Measurements from ENCODE around the gene GATAD2A. TPM values are rescaled to one million over a fixed set of nuclear protein-coding genes. Genes with fewer than 3 reads are reported as not detected.

Gene GATAD2A
- total RNA-seq, 1 donor from 2014 or later: 139 TPM

- H3K27ac Mint-ChIP-seq: peak overlapping the region; percentile 99
- peaks cover 34% of the 10 kb centered on the region for H3K4me1 Mint-ChIP-seq (ENCODE audit: low read depth)
- no peaks in the 10 kb centered on the region for H3K9me3 Mint-ChIP-seq
- peak; percentile 91 for DNase-seq (ENCODE audit: low spot score)
- peak overlapping the region; percentile 72 for H3K4me3 Mint-ChIP-seq
- intact Hi-C loops (cut with micrococcal nuclease): loop anchor here (1.0 kb wide), 5 partner anchors 29 to 169 kb away; partner anchors contain the start of genes GATAD2A, MAU2 and SUGP1
- no peaks in the 10 kb centered on the region for H3K27me3 Mint-ChIP-seq (ENCODE audit: insufficient read depth)
- H3K36me3 Mint-ChIP-seq (ENCODE audit: low read depth): peaks cover 3% of the 10 kb centered on the region
These were observed 83.6 kb downstream of the GATAD2A start for GRCh38 chr19:19488875-19489690.

GRCh38 chr19:19489804-19490204, 84.3 kb downstream of the GATAD2A start:
- Mint-ChIP-seq H3K4me3 (no peak overlapping the region), H3K4me1 (ENCODE audit: low read depth) (peaks cover 34% of the 10 kb centered on the region), H3K36me3 (ENCODE audit: low read depth) (peaks cover 7% of the 10 kb centered on the region), H3K27me3 (ENCODE audit: insufficient read depth) (no peaks in the 10 kb centered on the region), H3K27ac (peak overlapping the region; percentile 99), H3K9me3 (no peaks in the 10 kb centered on the region)
- no peak for DNase-seq (ENCODE audit: low spot score)
- intact Hi-C loops (cut with micrococcal nuclease): loop anchor here (1.0 kb wide), 8 partner anchors 30 to 344 kb away; partner anchors contain the start of genes GATAD2A, MAU2 and SUGP1

DNA sequence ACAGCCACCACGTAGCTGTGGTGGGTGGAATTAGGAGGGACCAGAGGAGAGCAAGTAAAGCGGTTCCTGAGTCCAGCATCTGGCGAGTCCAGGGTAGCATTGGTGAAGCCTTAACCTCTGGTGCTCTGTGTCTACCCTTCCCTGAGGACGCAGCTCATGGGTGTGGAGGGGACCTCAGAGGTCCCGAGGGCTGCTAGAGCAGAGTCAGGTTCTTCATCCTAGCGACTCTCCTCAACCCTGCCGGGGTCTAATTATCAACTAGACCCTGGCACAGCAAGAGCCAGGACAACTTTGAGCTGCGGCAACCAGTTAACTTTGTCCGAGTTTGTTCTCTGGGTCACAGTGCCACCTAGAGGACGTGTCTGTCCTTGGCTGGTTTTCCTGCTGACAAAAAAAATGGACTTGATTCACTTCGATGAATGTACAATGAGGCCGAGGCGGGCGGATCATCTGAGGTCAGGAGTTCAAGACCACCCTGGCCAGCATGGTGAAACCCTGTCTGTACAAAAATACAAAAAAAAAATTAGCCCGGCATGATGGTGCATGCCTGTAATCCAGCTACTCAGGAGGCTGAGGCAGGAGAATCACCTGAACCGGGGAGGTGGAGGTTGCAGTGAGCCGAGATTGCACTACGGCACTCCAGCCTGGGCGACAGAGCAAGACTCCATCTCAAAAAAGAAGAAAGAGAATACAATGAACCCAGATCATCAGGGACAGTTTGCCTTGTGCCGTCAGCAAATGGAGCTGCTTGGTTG, 84.9 kb downstream of the GATAD2A start:
- Mint-ChIP-seq H3K36me3 (ENCODE audit: low read depth) (peaks cover 10% of the 10 kb centered on the region), H3K27ac (peak overlapping the region; percentile 99), H3K27me3 (ENCODE audit: insufficient read depth) (no peaks in the 10 kb centered on the region), H3K9me3 (no peaks in the 10 kb centered on the region), H3K4me1 (ENCODE audit: low read depth) (peaks cover 34% of the 10 kb centered on the region), H3K4me3 (no peak overlapping the region)
- intact Hi-C loops (cut with micrococcal nuclease): loop anchor here (1.0 kb wide), 3 partner anchors 124 to 344 kb away; no protein-coding TSS in a partner anchor
- peak; percentile 71 for DNase-seq (ENCODE audit: low spot score)

DNA sequence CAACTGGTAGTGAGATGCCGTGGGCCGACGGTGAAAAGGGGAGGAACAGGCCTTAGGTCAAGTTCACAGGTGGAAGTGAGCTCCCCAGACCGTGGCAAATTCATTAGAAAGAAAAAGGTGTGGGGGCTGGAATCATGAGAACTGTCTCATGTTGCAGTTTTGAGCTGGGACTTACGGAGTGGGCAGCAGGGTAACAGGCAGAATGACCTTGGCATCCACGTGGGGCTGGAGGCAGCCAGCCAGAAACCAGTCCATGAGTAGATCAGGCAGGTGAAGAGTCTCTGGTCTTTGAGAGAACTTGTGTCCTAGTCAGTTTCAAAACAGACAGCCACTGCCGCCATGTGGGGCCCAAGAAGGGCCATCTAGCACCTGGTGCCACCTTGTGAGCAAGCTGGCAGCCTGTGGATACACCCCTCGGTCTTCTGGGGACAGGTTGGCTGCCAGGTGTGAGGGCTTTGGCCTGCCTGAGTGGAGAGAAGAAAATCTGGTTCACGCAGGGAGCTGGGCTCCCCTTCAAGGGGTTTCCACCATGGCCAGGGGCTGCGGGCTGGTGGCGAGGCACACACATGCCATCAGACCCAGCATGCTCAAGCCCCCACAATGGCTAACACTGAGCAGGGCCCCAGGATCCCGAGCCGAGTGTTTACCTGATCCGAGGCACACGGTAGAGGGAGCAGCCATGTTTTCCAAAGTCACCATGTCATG, 86.0 kb downstream of the GATAD2A start:
- Mint-ChIP-seq H3K27me3 (ENCODE audit: insufficient read depth) (no peaks in the 10 kb centered on the region), H3K36me3 (ENCODE audit: low read depth) (peaks cover 12% of the 10 kb centered on the region), H3K9me3 (no peaks in the 10 kb centered on the region), H3K4me3 (no peak overlapping the region), H3K27ac (no peak overlapping the region), H3K4me1 (ENCODE audit: low read depth) (peaks cover 34% of the 10 kb centered on the region)
- no peak for DNase-seq (ENCODE audit: low spot score)
- intact Hi-C loops (cut with micrococcal nuclease): no loop called here

DNA sequence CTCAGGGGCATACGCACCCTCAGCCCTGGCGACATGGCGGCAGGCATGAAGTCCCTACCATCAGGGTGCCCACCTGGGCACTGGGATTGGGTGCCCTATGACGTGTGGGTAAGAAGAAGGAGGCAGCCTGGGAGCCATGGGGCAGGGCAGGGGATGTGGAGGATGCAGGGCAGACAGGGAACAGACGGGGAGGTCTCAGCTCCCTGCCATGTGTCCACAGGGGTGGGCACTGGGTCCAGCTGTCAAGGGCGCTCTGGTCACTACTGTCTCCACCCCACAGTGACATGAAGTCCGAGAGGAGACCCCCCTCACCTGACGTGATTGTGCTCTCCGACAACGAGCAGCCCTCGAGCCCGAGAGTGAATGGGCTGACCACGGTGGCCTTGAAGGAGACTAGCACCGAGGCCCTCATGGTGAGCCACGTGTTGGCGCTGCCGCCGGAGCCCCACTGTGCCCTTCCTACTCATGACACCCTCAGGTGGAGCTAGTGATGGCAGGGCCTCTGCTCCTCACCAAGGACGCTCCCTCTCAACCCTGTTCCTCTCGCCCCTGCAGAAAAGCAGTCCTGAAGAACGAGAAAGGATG, 86.6 kb downstream of the GATAD2A start:
- no peaks in the 10 kb centered on the region for H3K27me3 Mint-ChIP-seq (ENCODE audit: insufficient read depth)
- no peak for DNase-seq (ENCODE audit: low spot score)
- H3K27ac Mint-ChIP-seq: no peak overlapping the region
- H3K4me1 Mint-ChIP-seq (ENCODE audit: low read depth): peaks cover 34% of the 10 kb centered on the region
- no peaks in the 10 kb centered on the region for H3K9me3 Mint-ChIP-seq
- H3K36me3 Mint-ChIP-seq (ENCODE audit: low read depth): peaks cover 16% of the 10 kb centered on the region
- H3K4me3 Mint-ChIP-seq: no peak overlapping the region
- intact Hi-C loops (cut with micrococcal nuclease): no loop called here

- no peaks in the 10 kb centered on the region for H3K27me3 Mint-ChIP-seq (ENCODE audit: insufficient read depth)
- no peaks in the 10 kb centered on the region for H3K9me3 Mint-ChIP-seq
- no peak for DNase-seq (ENCODE audit: low spot score)
- H3K4me3 Mint-ChIP-seq: no peak overlapping the region
- intact Hi-C loops (cut with micrococcal nuclease): no loop called here
- H3K27ac Mint-ChIP-seq: no peak overlapping the region
- H3K36me3 Mint-ChIP-seq (ENCODE audit: low read depth): peaks cover 18% of the 10 kb centered on the region
- peaks cover 17% of the 10 kb centered on the region for H3K4me1 Mint-ChIP-seq (ENCODE audit: low read depth)
These were observed 88.5 kb downstream of the GATAD2A start for GRCh38 chr19:19493841-19494546.

GRCh38 chr19:19495614-19496603, 90.4 kb downstream of the GATAD2A start:
- no peak overlapping the region for H3K4me3 Mint-ChIP-seq
- no peaks in the 10 kb centered on the region for H3K27me3 Mint-ChIP-seq (ENCODE audit: insufficient read depth)
- H3K36me3 Mint-ChIP-seq (ENCODE audit: low read depth): peaks cover 14% of the 10 kb centered on the region
- DNase-seq (ENCODE audit: low spot score): no peak
- H3K9me3 Mint-ChIP-seq: no peaks in the 10 kb centered on the region
- no peaks in the 10 kb centered on the region for H3K4me1 Mint-ChIP-seq (ENCODE audit: low read depth)
- H3K27ac Mint-ChIP-seq: no peak overlapping the region
- intact Hi-C loops (cut with micrococcal nuclease): no loop called here

GRCh38 chr19:19498255-19498991, 92.9 kb downstream of the GATAD2A start:
- no peaks in the 10 kb centered on the region for H3K4me1 Mint-ChIP-seq (ENCODE audit: low read depth)
- no peak for DNase-seq (ENCODE audit: low spot score)
- H3K27me3 Mint-ChIP-seq (ENCODE audit: insufficient read depth): no peaks in the 10 kb centered on the region
- no peak overlapping the region for H3K27ac Mint-ChIP-seq
- intact Hi-C loops (cut with micrococcal nuclease): no loop called here
- H3K36me3 Mint-ChIP-seq (ENCODE audit: low read depth): peaks cover 32% of the 10 kb centered on the region
- H3K9me3 Mint-ChIP-seq: no peaks in the 10 kb centered on the region
- no peak overlapping the region for H3K4me3 Mint-ChIP-seq

DNA sequence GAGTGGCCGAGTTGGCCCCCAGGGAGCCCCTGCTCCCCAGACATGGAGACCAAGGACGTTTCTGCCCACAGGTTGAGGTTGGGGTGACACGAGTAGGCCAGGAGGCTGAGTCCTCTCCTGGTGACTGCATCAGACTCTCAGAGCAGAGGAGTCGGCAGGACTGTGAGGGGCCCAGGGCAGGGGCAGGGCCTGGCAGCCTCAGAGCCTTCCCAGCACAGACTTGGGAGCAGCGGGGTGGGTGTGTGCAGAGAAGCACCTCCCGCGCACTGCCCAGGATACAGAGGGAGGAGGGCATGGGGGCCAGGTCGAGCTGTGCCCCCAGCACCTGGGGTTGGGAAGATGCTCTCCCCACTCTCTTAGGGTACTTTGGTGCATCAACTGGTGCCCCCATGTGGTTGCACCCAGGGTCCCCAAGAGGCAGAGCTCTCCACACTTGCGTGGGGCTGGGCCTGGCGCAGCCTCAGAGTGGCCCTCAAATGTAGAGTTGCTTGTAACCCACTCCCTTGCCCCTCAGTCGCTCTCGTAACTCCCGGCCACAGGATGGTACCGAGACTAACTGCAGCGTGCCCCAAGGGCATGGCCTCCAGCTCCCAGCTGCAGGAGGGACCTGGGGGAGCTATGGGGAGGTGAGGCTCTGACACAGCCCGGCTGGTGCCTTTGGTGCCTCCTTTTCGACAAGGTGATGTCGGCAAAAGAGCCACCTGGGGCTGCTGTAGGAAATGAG, 94.0 kb downstream of the GATAD2A start:
- Mint-ChIP-seq H3K4me1 (ENCODE audit: low read depth) (no peaks in the 10 kb centered on the region), H3K27me3 (ENCODE audit: insufficient read depth) (no peaks in the 10 kb centered on the region), H3K36me3 (ENCODE audit: low read depth) (peaks cover 37% of the 10 kb centered on the region), H3K9me3 (no peaks in the 10 kb centered on the region), H3K27ac (no peak overlapping the region), H3K4me3 (no peak overlapping the region)
- intact Hi-C loops (cut with micrococcal nuclease): no loop called here
- DNase-seq (ENCODE audit: low spot score): no peak

DNA sequence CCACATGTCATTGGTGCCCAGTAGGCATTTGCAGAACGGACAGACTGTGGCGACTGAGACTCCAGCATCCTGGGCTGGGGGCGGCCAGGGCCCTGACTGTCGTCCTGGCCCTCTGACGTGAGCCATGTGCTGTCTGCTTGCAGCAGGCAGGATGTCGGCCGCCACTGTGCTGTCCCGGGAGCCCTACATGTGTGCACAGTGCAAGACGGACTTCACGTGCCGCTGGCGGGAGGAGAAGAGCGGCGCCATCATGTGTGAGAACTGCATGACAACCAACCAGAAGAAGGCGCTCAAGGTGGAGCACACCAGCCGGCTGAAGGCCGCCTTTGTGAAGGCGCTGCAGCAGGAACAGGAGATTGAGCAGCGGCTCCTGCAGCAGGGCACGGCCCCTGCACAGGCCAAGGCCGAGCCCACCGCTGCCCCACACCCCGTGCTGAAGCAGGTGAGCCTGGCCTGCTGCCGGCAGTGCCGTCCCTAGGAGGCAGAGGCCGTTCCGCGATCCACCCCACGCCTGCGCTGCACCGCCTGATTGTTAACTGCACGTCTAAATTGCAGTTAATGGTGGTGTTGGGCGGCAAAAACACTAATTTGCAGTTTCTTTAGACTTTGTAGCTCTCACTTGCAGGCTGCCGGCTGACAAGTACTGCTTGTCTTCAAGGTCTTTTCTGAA, 95.6 kb downstream of the GATAD2A start:
- H3K27me3 Mint-ChIP-seq (ENCODE audit: insufficient read depth): no peaks in the 10 kb centered on the region

More for the DNA sequence above, 95.6 kb downstream of the GATAD2A start:
- no peak for DNase-seq (ENCODE audit: low spot score)
- Mint-ChIP-seq H3K36me3 (ENCODE audit: low read depth) (peaks cover 32% of the 10 kb centered on the region), H3K27ac (no peak overlapping the region), H3K4me1 (ENCODE audit: low read depth) (no peaks in the 10 kb centered on the region), H3K4me3 (no peak overlapping the region), H3K9me3 (no peaks in the 10 kb centered on the region)
- intact Hi-C loops (cut with micrococcal nuclease): no loop called here
